Measurements from ENCODE around the gene SPRY1. TPM values are rescaled to one million over a fixed set of nuclear protein-coding genes. Genes with fewer than 3 reads are reported as not detected.

The SPRY1 gene
- total and polyA plus RNA-seq, 4 donors, result 11.1 to 20.3 (median 12.4) TPM

GRCh38 chr4:123353656-123354055 is 42.9 kb upstream of the SPRY1 start:
- no peak overlapping the region for H3K27ac ChIP-seq (ENCODE audit: low read depth in 1 of 2, low read length in 2 of 2)
- H3K27me3 ChIP-seq (ENCODE audit: control insufficient read depth in 4 of 4, insufficient read depth in 4 of 4, low read length in 3 of 4), result no peaks in the 10 kb centered on the region
- H3K4me1 ChIP-seq (ENCODE audit: control insufficient read depth in 4 of 4, insufficient read depth in 4 of 4, low read length in 3 of 4), result peaks cover 0 to 8% (median 0%) of the 10 kb centered on the region in 4 donors
- no peak for DNase-seq (ENCODE audit: low spot score)
- H3K9me3 ChIP-seq (ENCODE audit: control insufficient read depth in 4 of 4, low read length in 3 of 4), result no peaks in the 10 kb centered on the region
- no peak overlapping the region for H3K9ac ChIP-seq (ENCODE audit: low read depth in 1 of 2, low read length in 2 of 2)
- TF ChIP-seq SP1 (IDR thresholded peaks at IDR 0.05) (no peak), MAX (IDR thresholded peaks at IDR 0.05) (no peak), TAF1 (conservative IDR thresholded peaks at IDR 0.05) (no peak), FOXA1 (IDR thresholded peaks at IDR 0.05) (no peak), RAD21 (IDR thresholded peaks at IDR 0.05) (no peak)
- WGBS, result 91% methylated on average over 6 of the region's 6 CpGs
- H3K4me3 ChIP-seq (ENCODE audit: low read depth in 1 of 3, low read length in 3 of 3), result no peak overlapping the region
- H3K36me3 ChIP-seq (ENCODE audit: control insufficient read depth in 4 of 4, insufficient read depth in 3 of 4, low read depth in 1 of 4, low read length in 3 of 4), result no peaks in the 10 kb centered on the region

GRCh38 chr4:123354701-123355100 is 41.9 kb upstream of the SPRY1 start:
- 83% methylated on average over 5 of the region's 5 CpGs for WGBS

GRCh38 chr4:123356921-123357320 is 39.7 kb upstream of the SPRY1 start:
- H3K9ac ChIP-seq (ENCODE audit: low read depth in 1 of 2, low read length in 2 of 2), result no peak overlapping the region
- TF ChIP-seq GABPA (IDR thresholded peaks at IDR 0.05 in 1 of 2, conservative IDR thresholded peaks at IDR 0.05 in 1 of 2), result no peak
- no peak for TF ChIP-seq JUND (IDR thresholded peaks at IDR 0.05)
- TF ChIP-seq HNF4G (IDR thresholded peaks at IDR 0.05), result no peak
- no peak for TF ChIP-seq MAX (IDR thresholded peaks at IDR 0.05)
- no peak for TF ChIP-seq FOXA1 (IDR thresholded peaks at IDR 0.05)
- TF ChIP-seq CTCF (IDR thresholded peaks at IDR 0.05; ENCODE audit: low read depth, low read length, missing input control), result no peak
- TF ChIP-seq FOXA2 (IDR thresholded peaks at IDR 0.05), result no peak
- H3K27ac ChIP-seq (ENCODE audit: low read depth in 1 of 2, low read length in 2 of 2), result no peak overlapping the region
- H3K4me1 ChIP-seq (ENCODE audit: control insufficient read depth in 4 of 4, insufficient read depth in 4 of 4, low read length in 3 of 4), result peaks cover 0 to 6% (median 0%) of the 10 kb centered on the region in 4 donors
- no peaks in the 10 kb centered on the region for H3K36me3 ChIP-seq (ENCODE audit: control insufficient read depth in 4 of 4, insufficient read depth in 3 of 4, low read depth in 1 of 4, low read length in 3 of 4)
- no peaks in the 10 kb centered on the region for H3K9me3 ChIP-seq (ENCODE audit: control insufficient read depth in 4 of 4, low read length in 3 of 4)
- WGBS, result 88% methylated on average over 7 of the region's 7 CpGs
- DNase-seq (ENCODE audit: low spot score), result no peak
- H3K27me3 ChIP-seq (ENCODE audit: control insufficient read depth in 4 of 4, insufficient read depth in 4 of 4, low read length in 3 of 4), result no peaks in the 10 kb centered on the region
- H3K4me3 ChIP-seq (ENCODE audit: low read depth in 1 of 3, low read length in 3 of 3), result no peak overlapping the region

More at GRCh38 chr4:123354701-123355100, 41.9 kb upstream of the SPRY1 start:
- Histone ChIP-seq H3K36me3 (ENCODE audit: control insufficient read depth in 4 of 4, insufficient read depth in 3 of 4, low read depth in 1 of 4, low read length in 3 of 4) (no peaks in the 10 kb centered on the region), H3K27me3 (ENCODE audit: control insufficient read depth in 4 of 4, insufficient read depth in 4 of 4, low read length in 3 of 4) (no peaks in the 10 kb centered on the region), H3K9me3 (ENCODE audit: control insufficient read depth in 4 of 4, low read length in 3 of 4) (no peaks in the 10 kb centered on the region), H3K27ac (ENCODE audit: low read depth in 1 of 2, low read length in 2 of 2) (no peak overlapping the region), H3K9ac (ENCODE audit: low read depth in 1 of 2, low read length in 2 of 2) (no peak overlapping the region), H3K4me1 (ENCODE audit: control insufficient read depth in 4 of 4, insufficient read depth in 4 of 4, low read length in 3 of 4) (peaks cover 0 to 8% (median 0%) of the 10 kb centered on the region in 4 donors), H3K4me3 (ENCODE audit: low read depth in 1 of 3, low read length in 3 of 3) (no peak overlapping the region)
- DNase-seq (ENCODE audit: low spot score), result no peak
- no peak for TF ChIP-seq REST (IDR thresholded peaks at IDR 0.05)
- no peak for TF ChIP-seq MAX (IDR thresholded peaks at IDR 0.05)
- TF ChIP-seq TAF1 (conservative IDR thresholded peaks at IDR 0.05), result no peak

Measured in liver (tissue), 9 donors.